Measurements from ENCODE around the gene MAGEB10.

Gene MAGEB10

DNA sequence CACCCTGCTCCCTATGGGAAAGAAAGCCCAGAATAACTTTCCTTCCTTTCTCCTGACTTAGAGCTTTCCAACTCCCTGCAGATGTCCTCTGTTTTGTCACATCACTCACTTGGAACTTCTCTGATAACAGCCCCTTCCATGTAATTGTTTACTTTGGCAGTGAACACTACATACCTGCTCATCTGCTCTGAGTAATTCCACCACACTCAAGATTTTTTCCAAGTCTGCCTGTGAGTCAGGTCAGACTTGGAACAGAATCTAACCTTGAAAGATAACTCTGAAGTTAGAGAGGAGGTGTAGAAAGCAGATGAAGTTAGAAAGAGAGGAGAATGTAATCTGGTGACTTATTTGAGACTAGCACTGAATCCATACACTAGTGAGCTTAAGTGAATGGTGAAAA, 7.4 kb downstream of the MAGEB10 start:
- no peaks in the 10 kb centered on the region for H3K4me1 ChIP-seq (ENCODE audit: insufficient read depth, insufficient read length)
- H3K9ac ChIP-seq (ENCODE audit: insufficient read length, low read depth), result no peak overlapping the region
- no peak overlapping the region for H3K4me3 ChIP-seq (ENCODE audit: insufficient read length, low read depth)
- H3K36me3 ChIP-seq (ENCODE audit: insufficient read depth, insufficient read length, low read length), result no peaks in the 10 kb centered on the region
- DNase-seq (ENCODE audit: low read depth, low spot score), result no peak
- H3K27me3 ChIP-seq (ENCODE audit: insufficient read depth, insufficient read length), result no peaks in the 10 kb centered on the region
- H3K9me3 ChIP-seq (ENCODE audit: insufficient read depth, low read length), result no peaks in the 10 kb centered on the region
- TF ChIP-seq YY1 (IDR thresholded peaks at IDR 0.05; ENCODE audit: insufficient read depth, insufficient read length) (no peak), SUZ12 (IDR thresholded peaks at IDR 0.05; ENCODE audit: extremely low read depth, insufficient read depth, insufficient read length) (no peak), ZNF274 (IDR thresholded peaks at IDR 0.05; ENCODE audit: low read depth, low read length) (no peak)

DNA sequence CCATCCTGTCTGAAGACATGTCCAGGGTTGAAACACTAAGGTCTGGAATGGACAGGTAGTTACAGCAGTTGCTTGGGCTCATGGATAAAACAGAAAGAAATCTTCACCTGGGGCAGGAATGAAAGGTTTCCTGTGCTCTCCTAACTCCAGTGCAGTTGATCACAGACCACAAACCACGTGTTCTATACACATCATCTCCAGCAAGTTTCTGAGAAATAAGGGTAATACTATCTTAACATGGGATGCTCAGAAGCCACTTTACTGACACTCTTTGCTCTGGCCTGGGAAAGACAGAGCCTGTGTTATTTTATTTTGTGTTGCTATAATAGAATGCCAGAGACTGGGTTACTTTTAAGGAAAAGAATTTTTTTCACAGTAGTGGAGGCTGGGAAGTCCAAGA, 16.0 kb downstream of the MAGEB10 start:
- Histone ChIP-seq H3K9me3 (ENCODE audit: insufficient read depth, low read length) (no peaks in the 10 kb centered on the region), H3K4me1 (ENCODE audit: insufficient read depth, insufficient read length) (no peaks in the 10 kb centered on the region), H3K4me3 (ENCODE audit: insufficient read length, low read depth) (no peak overlapping the region), H3K27me3 (ENCODE audit: insufficient read depth, insufficient read length) (no peaks in the 10 kb centered on the region), H3K36me3 (ENCODE audit: insufficient read depth, insufficient read length, low read length) (no peaks in the 10 kb centered on the region), H3K9ac (ENCODE audit: insufficient read length, low read depth) (no peak overlapping the region)
- TF ChIP-seq YY1 (IDR thresholded peaks at IDR 0.05; ENCODE audit: insufficient read depth, insufficient read length), result no peak
- TF ChIP-seq ZNF274 (IDR thresholded peaks at IDR 0.05; ENCODE audit: low read depth, low read length), result no peak
- DNase-seq (ENCODE audit: low read depth, low spot score), result no peak

DNA sequence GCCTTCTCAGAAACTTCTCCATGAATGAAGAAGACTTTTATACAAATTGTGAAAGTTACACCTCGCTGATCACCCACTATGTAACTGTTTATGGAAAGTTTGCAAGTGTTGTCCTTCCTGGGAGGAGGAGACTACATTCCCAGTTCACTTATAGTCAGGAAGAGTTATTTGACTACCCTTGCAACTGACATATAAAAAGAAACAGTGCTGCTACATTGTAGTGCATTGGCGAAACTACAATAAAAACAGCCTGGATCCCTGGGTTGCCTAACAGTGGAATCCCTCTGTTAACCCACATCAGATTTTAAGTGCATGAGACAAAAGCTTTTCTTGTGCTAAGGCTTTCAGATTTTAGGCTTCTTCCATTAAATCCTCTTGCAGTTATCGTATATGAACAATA, 30.4 kb downstream of the MAGEB10 start:
- Histone ChIP-seq H3K9me3 (ENCODE audit: insufficient read depth, low read length) (no peaks in the 10 kb centered on the region), H3K4me1 (ENCODE audit: insufficient read depth, insufficient read length) (no peaks in the 10 kb centered on the region), H3K36me3 (ENCODE audit: insufficient read depth, insufficient read length, low read length) (no peaks in the 10 kb centered on the region), H3K4me3 (ENCODE audit: insufficient read length, low read depth) (no peak overlapping the region), H3K9ac (ENCODE audit: insufficient read length, low read depth) (no peak overlapping the region), H3K27me3 (ENCODE audit: insufficient read depth, insufficient read length) (no peaks in the 10 kb centered on the region)
- no peak for DNase-seq (ENCODE audit: low read depth, low spot score)
- TF ChIP-seq SUZ12 (IDR thresholded peaks at IDR 0.05; ENCODE audit: extremely low read depth, insufficient read depth, insufficient read length), result no peak
- TF ChIP-seq ZNF274 (IDR thresholded peaks at IDR 0.05; ENCODE audit: low read depth, low read length), result no peak

DNA sequence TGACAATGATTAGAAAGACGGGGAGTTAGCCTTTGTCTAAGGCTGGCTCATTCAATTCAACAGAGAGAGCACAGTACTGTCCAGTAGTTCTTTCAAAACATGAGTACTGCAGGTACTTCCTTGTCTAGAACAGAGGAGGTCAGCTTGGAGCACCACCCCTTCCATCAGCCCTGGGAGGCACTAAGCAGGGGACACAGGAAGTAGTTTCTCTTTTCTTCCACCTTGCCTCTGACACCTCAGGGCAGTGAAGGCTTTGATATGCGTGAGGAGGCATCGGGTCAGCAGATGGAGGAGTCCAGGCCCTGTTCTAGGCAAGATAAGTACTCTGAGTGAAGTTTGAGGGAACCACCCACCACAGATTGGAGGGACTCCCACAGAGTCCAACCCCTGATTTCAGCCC, 33.1 kb downstream of the MAGEB10 start:
- H3K4me3 ChIP-seq (ENCODE audit: insufficient read length, low read depth), result no peak overlapping the region
- no peaks in the 10 kb centered on the region for H3K4me1 ChIP-seq (ENCODE audit: insufficient read depth, insufficient read length)
- no peaks in the 10 kb centered on the region for H3K9me3 ChIP-seq (ENCODE audit: insufficient read depth, low read length)
- TF ChIP-seq SUZ12 (IDR thresholded peaks at IDR 0.05; ENCODE audit: extremely low read depth, insufficient read depth, insufficient read length) (no peak), YY1 (IDR thresholded peaks at IDR 0.05; ENCODE audit: insufficient read depth, insufficient read length) (no peak), ZNF274 (IDR thresholded peaks at IDR 0.05; ENCODE audit: low read depth, low read length) (no peak)
- H3K27me3 ChIP-seq (ENCODE audit: insufficient read depth, insufficient read length), result no peaks in the 10 kb centered on the region
- no peak for DNase-seq (ENCODE audit: low read depth, low spot score)
- H3K9ac ChIP-seq (ENCODE audit: insufficient read length, low read depth), result no peak overlapping the region
- no peaks in the 10 kb centered on the region for H3K36me3 ChIP-seq (ENCODE audit: insufficient read depth, insufficient read length, low read length)

DNA sequence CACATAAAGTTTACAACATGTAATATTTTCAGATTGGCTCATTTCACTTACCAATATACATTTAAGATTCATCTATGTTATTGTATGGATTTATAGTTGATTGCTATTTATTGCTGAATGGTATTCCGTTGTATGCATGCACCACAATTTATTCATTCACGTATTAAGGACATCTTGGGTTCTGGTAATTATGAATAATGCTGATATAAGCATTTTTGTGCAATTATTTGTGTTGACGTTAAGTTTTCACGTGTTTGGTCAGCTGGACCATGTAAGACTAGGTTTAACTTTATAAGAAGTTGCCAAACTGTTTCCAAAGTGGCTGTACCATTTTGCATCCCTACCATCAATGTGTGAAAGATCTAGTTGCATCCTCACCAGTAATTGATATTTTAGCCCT, 35.1 kb downstream of the MAGEB10 start:
- Histone ChIP-seq H3K36me3 (ENCODE audit: insufficient read depth, insufficient read length, low read length) (no peaks in the 10 kb centered on the region), H3K4me3 (ENCODE audit: insufficient read length, low read depth) (no peak overlapping the region), H3K4me1 (ENCODE audit: insufficient read depth, insufficient read length) (no peaks in the 10 kb centered on the region), H3K27me3 (ENCODE audit: insufficient read depth, insufficient read length) (no peaks in the 10 kb centered on the region), H3K9me3 (ENCODE audit: insufficient read depth, low read length) (no peaks in the 10 kb centered on the region), H3K9ac (ENCODE audit: insufficient read length, low read depth) (no peak overlapping the region)
- no peak for TF ChIP-seq YY1 (IDR thresholded peaks at IDR 0.05; ENCODE audit: insufficient read depth, insufficient read length)
- TF ChIP-seq ZNF274 (IDR thresholded peaks at IDR 0.05; ENCODE audit: low read depth, low read length), result no peak
- no peak for TF ChIP-seq SUZ12 (IDR thresholded peaks at IDR 0.05; ENCODE audit: extremely low read depth, insufficient read depth, insufficient read length)
- DNase-seq (ENCODE audit: low read depth, low spot score), result no peak

DNA sequence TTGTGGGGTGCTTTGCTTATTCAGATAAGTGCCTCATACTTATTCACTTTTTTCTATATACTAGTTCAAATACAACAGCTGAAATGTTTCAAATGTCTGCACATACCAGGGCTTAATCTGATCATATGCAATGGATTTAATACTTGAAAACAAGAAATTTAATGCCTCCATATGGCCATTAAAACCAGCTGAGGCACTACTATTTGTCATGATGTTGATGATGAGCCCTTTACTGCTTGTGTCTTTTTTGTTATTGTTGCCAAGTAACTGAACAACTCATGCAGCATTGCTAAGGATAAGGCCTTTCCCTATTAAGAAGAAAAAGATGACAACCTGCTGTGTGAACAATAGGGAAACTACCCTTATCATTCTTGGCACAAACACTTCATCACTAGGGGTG, 52.5 kb downstream of the MAGEB10 start:
- no peak for DNase-seq (ENCODE audit: low read depth, low spot score)
- TF ChIP-seq YY1 (IDR thresholded peaks at IDR 0.05; ENCODE audit: insufficient read depth, insufficient read length) (no peak), SUZ12 (IDR thresholded peaks at IDR 0.05; ENCODE audit: extremely low read depth, insufficient read depth, insufficient read length) (no peak), ZNF274 (IDR thresholded peaks at IDR 0.05; ENCODE audit: low read depth, low read length) (no peak)
- no peak overlapping the region for H3K9ac ChIP-seq (ENCODE audit: insufficient read length, low read depth)
- no peak overlapping the region for H3K4me3 ChIP-seq (ENCODE audit: insufficient read length, low read depth)
- no peaks in the 10 kb centered on the region for H3K4me1 ChIP-seq (ENCODE audit: insufficient read depth, insufficient read length)
- no peaks in the 10 kb centered on the region for H3K9me3 ChIP-seq (ENCODE audit: insufficient read depth, low read length)
- no peaks in the 10 kb centered on the region for H3K27me3 ChIP-seq (ENCODE audit: insufficient read depth, insufficient read length)
- H3K36me3 ChIP-seq (ENCODE audit: insufficient read depth, insufficient read length, low read length), result no peaks in the 10 kb centered on the region

DNA sequence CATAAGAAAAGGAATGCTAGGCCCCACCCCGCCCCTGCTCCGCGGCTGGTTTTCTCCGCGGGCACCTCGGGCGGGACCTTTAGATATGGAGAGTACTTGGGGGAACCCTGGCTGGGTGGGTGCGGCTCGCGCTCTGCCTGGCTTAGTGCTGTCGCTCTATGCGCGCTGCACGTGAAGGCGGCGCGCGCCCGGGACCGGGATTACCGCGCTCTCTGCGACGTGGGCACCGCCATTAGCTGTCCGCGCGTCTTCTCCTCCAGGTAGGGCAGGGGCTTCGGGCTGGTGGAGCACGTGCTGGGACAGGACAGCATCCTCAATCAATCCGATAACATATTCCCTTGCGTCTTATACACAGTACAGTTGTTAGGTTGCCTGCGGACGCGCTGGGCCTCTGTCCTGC, 56.0 kb downstream of the MAGEB10 start:
- TF ChIP-seq YY1 (IDR thresholded peaks at IDR 0.05; ENCODE audit: insufficient read depth, insufficient read length), result no peak
- no peak for TF ChIP-seq SUZ12 (IDR thresholded peaks at IDR 0.05; ENCODE audit: extremely low read depth, insufficient read depth, insufficient read length)
- no peak for TF ChIP-seq ZNF274 (IDR thresholded peaks at IDR 0.05; ENCODE audit: low read depth, low read length)
- Histone ChIP-seq H3K4me1 (ENCODE audit: insufficient read depth, insufficient read length) (no peaks in the 10 kb centered on the region), H3K9me3 (ENCODE audit: insufficient read depth, low read length) (no peaks in the 10 kb centered on the region), H3K4me3 (ENCODE audit: insufficient read length, low read depth) (no peak overlapping the region), H3K36me3 (ENCODE audit: insufficient read depth, insufficient read length, low read length) (no peaks in the 10 kb centered on the region), H3K9ac (ENCODE audit: insufficient read length, low read depth) (no peak overlapping the region), H3K27me3 (ENCODE audit: insufficient read depth, insufficient read length) (no peaks in the 10 kb centered on the region)
- no peak for DNase-seq (ENCODE audit: low read depth, low spot score)
